GM10266 (cell line): ENCODE measurements around the gene ABCD3.

Experiments used
- DNase-seq: peaks from one replicate; pipeline ENCODE4 v3.0.0; 2012; ENCODE audit errors: extremely low spot score
- TF ChIP-seq, protein P1 (sequence below): IDR thresholded peaks from 2 replicates; pipeline ENCODE4 v1.5.1; 2012; ENCODE audit warnings: mild to moderate bottlenecking, low read depth; ENCODE audit not compliant: control insufficient read depth, insufficient read depth; ENCODE audit errors: missing control alignments

ABCD3 gene

DNA sequence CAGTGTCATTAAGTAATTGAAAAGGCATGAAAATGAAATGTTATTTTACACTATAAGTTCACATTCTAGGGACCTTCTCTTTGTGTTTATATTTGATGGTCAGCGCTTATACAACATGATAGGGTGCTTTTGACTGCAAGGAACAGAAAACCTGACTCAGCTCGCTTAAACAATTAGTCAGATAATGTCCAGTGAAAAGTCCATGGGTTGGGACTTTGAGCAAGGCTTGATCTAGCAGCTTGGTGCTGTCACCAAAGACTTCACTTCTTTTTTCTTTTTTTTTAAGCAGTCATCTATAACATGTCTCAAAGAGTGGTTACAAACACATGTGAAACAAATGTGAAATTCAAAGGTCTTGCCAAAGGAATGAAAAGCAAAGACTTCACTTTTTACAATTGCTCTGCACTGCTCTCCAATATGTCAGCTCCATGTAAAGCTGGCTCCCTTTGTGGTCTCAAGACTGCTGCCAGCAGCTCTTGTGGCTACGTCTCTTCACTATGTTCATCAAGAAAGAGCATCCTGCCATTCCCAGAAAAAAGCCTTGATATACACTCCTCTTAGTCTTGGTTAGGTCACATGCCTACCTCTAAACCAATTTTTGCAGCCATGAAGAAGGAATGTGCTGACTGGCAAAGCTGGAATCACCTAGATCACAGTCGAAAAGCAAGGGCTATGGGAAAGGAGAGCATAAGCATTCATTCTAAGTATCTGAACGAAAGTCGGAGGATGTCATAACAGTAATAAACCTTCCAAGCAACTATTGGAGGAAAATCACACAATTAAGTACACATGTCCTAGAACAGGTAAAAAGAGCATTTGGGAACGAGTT, 108.2 kb downstream of the ABCD3 start:
- TF ChIP-seq, protein P1, sequence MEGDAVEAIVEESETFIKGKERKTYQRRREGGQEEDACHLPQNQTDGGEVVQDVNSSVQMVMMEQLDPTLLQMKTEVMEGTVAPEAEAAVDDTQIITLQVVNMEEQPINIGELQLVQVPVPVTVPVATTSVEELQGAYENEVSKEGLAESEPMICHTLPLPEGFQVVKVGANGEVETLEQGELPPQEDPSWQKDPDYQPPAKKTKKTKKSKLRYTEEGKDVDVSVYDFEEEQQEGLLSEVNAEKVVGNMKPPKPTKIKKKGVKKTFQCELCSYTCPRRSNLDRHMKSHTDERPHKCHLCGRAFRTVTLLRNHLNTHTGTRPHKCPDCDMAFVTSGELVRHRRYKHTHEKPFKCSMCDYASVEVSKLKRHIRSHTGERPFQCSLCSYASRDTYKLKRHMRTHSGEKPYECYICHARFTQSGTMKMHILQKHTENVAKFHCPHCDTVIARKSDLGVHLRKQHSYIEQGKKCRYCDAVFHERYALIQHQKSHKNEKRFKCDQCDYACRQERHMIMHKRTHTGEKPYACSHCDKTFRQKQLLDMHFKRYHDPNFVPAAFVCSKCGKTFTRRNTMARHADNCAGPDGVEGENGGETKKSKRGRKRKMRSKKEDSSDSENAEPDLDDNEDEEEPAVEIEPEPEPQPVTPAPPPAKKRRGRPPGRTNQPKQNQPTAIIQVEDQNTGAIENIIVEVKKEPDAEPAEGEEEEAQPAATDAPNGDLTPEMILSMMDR: no peak
- no peak for DNase-seq

DNA sequence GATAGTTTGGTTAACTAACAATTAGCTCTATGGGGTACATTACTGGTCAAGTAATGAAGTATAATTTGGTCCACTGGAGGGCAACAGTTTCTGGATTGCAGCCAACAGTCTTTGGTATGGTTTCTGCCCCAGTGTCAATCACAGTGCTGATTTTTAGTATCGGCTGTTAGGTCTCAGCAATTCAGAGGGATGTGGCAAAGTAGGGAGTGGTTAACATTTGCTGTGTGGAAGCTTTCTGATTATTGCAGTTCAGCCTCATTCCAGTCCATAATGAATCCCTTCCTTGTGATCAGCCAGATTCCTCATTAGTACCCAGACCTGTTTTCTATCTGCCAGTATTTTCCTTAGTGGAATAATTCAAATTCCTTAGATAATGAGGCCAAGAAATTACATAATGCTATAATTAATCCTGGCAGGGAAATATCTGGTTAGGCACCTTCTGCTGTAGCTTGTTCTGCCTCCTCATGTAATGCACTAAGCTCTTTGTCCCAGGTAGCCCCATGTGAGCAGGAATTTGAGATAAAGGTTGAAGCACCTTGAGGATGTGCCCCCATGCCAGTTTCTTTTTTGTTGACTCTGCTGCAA, 109.3 kb downstream of the ABCD3 start:
- TF ChIP-seq, protein P1: no peak
- no peak for DNase-seq

DNA sequence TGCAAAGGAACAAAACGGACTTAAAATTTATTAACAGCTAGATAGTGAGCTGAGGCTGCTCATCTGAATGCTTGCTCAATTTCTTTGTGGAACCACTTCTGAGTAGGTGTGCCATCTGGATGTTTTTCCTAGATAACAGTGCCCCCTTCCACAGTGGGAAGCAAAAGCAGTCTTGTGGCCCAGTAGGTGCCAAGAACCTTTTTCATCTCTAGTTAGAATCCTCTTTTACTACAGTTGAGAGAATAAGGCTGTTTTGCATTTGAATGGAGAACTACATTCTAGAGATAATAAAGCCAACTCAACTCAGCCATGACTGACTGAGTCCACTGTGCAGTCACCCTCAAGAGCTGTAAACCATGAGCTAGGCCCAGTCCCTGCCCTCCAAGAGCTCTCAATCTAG, 110.1 kb downstream of the ABCD3 start:
- TF ChIP-seq, protein P1: no peak
- peak; percentile 1 for DNase-seq

DNA sequence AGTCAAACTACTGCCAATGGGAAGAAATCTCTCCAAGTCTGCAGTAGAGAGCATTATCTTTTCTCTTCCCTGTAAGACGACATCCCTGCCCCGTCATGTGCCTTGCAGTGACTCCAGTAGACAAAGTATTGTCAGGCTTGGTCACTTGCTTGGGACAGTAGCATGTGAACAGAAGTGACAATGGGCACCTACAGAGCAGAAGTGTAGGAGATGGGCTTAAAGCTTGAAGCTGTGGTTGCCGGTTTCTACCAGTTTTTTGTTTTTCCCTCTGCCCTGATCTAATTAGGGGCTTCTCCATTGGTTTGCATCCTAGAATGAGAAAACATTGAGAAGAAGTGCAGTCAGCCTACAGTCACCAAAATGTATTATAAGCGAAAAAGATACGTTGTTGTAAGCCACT, 110.6 kb downstream of the ABCD3 start:
- no peak for DNase-seq
- TF ChIP-seq, protein P1: no peak

DNA sequence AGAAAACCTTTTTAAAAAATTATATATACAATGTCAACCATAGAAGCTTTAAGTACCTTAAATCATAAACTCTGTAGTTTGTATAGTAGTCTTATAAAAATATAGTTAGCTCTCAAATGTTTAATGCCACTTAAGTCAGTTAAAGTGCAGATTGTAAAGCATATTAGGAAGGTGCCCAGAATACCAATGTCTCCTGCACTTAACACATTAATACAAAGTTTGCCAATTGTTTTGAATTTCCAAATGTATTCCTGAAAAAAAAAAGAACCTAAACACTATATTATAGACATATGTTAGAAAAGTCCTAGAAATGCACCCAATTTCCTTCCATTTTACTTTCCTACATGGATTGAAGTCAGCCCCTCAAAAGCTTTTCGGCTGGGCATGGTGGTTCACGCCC, 111.2 kb downstream of the ABCD3 start:
- no peak for DNase-seq
- TF ChIP-seq, protein P1: no peak

DNA sequence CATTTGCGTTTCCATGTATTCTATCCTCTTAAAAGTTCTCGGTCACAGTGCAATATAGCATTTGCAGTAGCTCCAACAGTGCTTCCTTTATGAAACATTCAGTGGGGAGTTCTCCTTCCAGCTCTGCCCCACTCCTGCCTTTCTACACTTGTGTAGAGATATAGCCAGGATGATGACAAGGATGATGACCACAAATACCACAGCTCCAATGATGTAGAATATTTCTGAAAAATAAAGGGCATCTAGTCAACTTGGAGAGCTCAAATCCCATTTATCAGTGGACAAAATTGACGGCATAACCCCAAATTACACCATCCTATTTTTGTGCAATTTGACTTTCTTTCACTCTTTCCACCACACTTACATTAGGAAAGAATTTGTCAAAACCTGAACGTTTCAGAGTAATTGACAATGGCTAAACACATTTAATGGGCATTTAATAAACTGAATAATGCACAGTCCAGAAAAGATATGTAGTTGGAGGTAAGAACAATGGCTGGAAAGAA, 112.2 kb downstream of the ABCD3 start:
- TF ChIP-seq, protein P1: no peak

DNA sequence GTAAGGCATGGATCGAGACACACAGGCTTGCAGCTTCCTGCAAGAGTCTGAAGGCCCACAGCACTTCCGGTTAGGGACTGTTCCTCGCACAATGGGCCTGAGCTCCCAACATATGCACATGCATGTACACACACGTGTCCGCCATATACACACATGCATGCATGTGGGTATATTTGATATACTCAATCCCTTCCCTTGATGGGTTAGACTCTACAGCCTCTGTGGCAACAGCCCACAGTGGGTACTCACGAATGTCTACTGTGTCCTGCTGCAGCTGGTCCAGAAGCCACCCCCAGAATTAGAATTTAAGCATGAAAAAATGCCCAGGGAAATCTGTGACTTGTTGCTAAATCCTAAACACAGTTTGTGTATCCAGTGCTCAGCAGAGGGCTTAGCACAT, 113.5 kb downstream of the ABCD3 start:
- DNase-seq: no peak
- TF ChIP-seq, protein P1: no peak

More for the DNA sequence above, 112.2 kb downstream of the ABCD3 start:
- DNase-seq: no peak
